K562 (cell line): ENCODE data around the gene HOXB4. TPM values are rescaled to one million over a fixed set of nuclear protein-coding genes. Genes with fewer than 3 reads are reported as not detected.

Experiments used
- ARID1B ChIP-seq: fragments of 450-650 bp; IDR thresholded peaks from 2 replicates; pipeline ENCODE4 v1.6.1; 2016; ENCODE audit warnings: antibody characterized with exemption, mild to moderate bottlenecking, inconsistent platforms
- HIVEP1 ChIP-seq: fragments of 250-450 bp; sonication (Bioruptor Pico); IDR thresholded peaks from 2 replicates; pipeline ENCODE4 v1.4.0; 2020; ENCODE audit warnings: mild to moderate bottlenecking
- HMGN3 ChIP-seq: IDR thresholded peaks from 2 replicates; pipeline ENCODE4 v1.6.1; 2011; ENCODE audit warnings: borderline replicate concordance, low read depth, mild to moderate bottlenecking, mixed read lengths, low read length; ENCODE audit not compliant: insufficient read length; ENCODE audit errors: extremely low read depth
- MCM3 ChIP-seq: fragments of 450-650 bp; IDR thresholded peaks from 2 replicates; pipeline ENCODE4 v1.6.1; 2016
- MEF2A ChIP-seq: IDR thresholded peaks from 2 replicates; pipeline ENCODE4 v1.6.1; 2011; ENCODE audit warnings: low read depth, mild to moderate bottlenecking, low read length, moderate library complexity; ENCODE audit not compliant: control insufficient read depth
- MYC ChIP-seq, 2 experiments: fragments of 250-450 bp in 1 of 2; sonication (Bioruptor Pico) in 1 of 2; IDR thresholded peaks; 2 replicates each; pipeline versions ENCODE4 v1.5.1 to v1.6.1; 2012 to 2021; ENCODE audit warnings: low read depth in 2 of 2, borderline replicate concordance in 1 of 2, improper control_type of control experiment in 1 of 2, low read length in 1 of 2, mild to moderate bottlenecking in 1 of 2, moderate library complexity in 1 of 2
- NFE2L1 ChIP-seq: fragments of 450-650 bp; IDR thresholded peaks from 2 replicates; pipeline ENCODE4 v1.6.1; 2016; ENCODE audit warnings: missing genetic modification characterization, low read depth, mild to moderate bottlenecking, missing compliant biosample characterization, moderate library complexity, borderline replicate concordance
- NFIX ChIP-seq: fragments of 250-450 bp; sonication (Bioruptor Pico); IDR thresholded peaks from 2 replicates; pipeline ENCODE4 v1.4.0; 2020; ENCODE audit warnings: low read depth, mild to moderate bottlenecking, moderate library complexity
- PHB ChIP-seq: fragments of 250-450 bp; sonication (Bioruptor Pico); IDR thresholded peaks from 2 replicates; pipeline ENCODE4 v1.5.0; 2021
- POLR2G ChIP-seq: fragments of 200-400 bp; formaldehyde crosslinking; IDR thresholded peaks from 2 replicates; pipeline ENCODE4 v1.6.1; 2017; ENCODE audit warnings: low read depth, mild to moderate bottlenecking, antibody characterized with exemption, low read length, moderate library complexity
- PTRF ChIP-seq: fragments of 450-650 bp; IDR thresholded peaks from 2 replicates; pipeline ENCODE4 v1.6.1; 2016; ENCODE audit warnings: mild to moderate bottlenecking, missing genetic modification characterization, missing compliant biosample characterization
- RBBP5 ChIP-seq: fragments of 200-600 bp; sonication (generic); IDR thresholded peaks from 2 replicates; pipeline ENCODE4 v1.6.1; 2012; ENCODE audit warnings: borderline replicate concordance, mild to moderate bottlenecking, low read length, control low read depth, inconsistent platforms; ENCODE audit not compliant: insufficient read depth, poor library complexity, severe bottlenecking
- SAFB ChIP-seq: fragments of 200-400 bp; formaldehyde crosslinking; IDR thresholded peaks from 2 replicates; pipeline ENCODE4 v1.6.1; 2017; ENCODE audit warnings: low read depth, low read length, borderline replicate concordance
- SIN3B ChIP-seq: fragments of 450-650 bp; IDR thresholded peaks from 2 replicates; pipeline ENCODE4 v1.6.1; 2017; ENCODE audit warnings: low read depth, mild to moderate bottlenecking, moderate library complexity
- SIX5 ChIP-seq, 2 experiments: IDR thresholded peaks; 2 replicates each; pipeline ENCODE4 v1.6.1; 2011; ENCODE audit warnings: low read length in 2 of 2, borderline replicate concordance in 1 of 2, low read depth in 1 of 2, mild to moderate bottlenecking in 1 of 2, moderate library complexity in 1 of 2; ENCODE audit not compliant: insufficient read depth in 1 of 2
- SMAD4 ChIP-seq: fragments of 250-450 bp; sonication (Bioruptor Pico); conservative IDR thresholded peaks from 2 replicates; pipeline ENCODE4 v1.8.0; 2021; ENCODE audit warnings: inconsistent platforms, mild to moderate bottlenecking, moderate library complexity
- YY1 ChIP-seq, 3 experiments: IDR thresholded peaks; 2 replicates each; pipeline ENCODE4 v1.6.1; 2011; ENCODE audit warnings: low read length in 2 of 3, mild to moderate bottlenecking in 2 of 3, moderate library complexity in 2 of 3, borderline replicate concordance in 1 of 3, control low read depth in 1 of 3, low read depth in 1 of 3; ENCODE audit not compliant: insufficient read depth in 3 of 3, insufficient replicate concordance in 2 of 3, control insufficient read depth in 1 of 3, insufficient read length in 1 of 3; ENCODE audit errors: extremely low read depth in 1 of 3
- ZC3H4 ChIP-seq: sonication (generic); formaldehyde crosslinking; IDR thresholded peaks from 2 replicates; pipeline ENCODE4 v1.9.0; 2021; ENCODE audit warnings: missing genetic modification reagents, borderline replicate concordance
- ZKSCAN1 ChIP-seq: fragments of 150-350 bp; IDR thresholded peaks from 2 replicates; pipeline ENCODE4 v1.6.1; 2016; ENCODE audit warnings: low read depth, low read length
- ZNF134 ChIP-seq: fragments of 250-450 bp; sonication (Bioruptor Pico); conservative IDR thresholded peaks from 2 replicates; pipeline ENCODE4 v1.4.0; 2020
- polyA plus RNA-seq, 8 experiments: library from polyadenylated mRNA; depleted of rRNA in 4 of 8; stranded (reverse) in 5 of 8; unstranded in 3 of 8; fragments of >200 nt; fragmentation: Nextera tagmentation in 2 of 8; fragmentation: Illumina TruSeq in 1 of 8; extraction: Ambion mirVana in 2 of 8; extraction: Trizol in 1 of 8; gene quantifications; 2 replicates each; pipeline versions ENCODE4 v1.2.1 to v1.2.3, GENCODE V29; 2011 to 2014; ENCODE audit warnings: inconsistent platforms in 1 of 8, missing spikeins in 1 of 8
- total RNA-seq, 7 experiments: library from RNA; depleted of rRNA in 6 of 7; stranded (reverse); fragments of >200 nt in 6 of 7; fragmentation: Illumina TruSeq in 2 of 7; extraction: Trizol in 2 of 7; gene quantifications; 2 replicates each; pipeline versions ENCODE4 v1.2.1 to v1.2.3, GENCODE V29; 2011 to 2021; ENCODE audit warnings: low replicate concordance in 1 of 7
- TF ChIP-seq, protein P1 (sequence below): sonication (generic); formaldehyde crosslinking; IDR thresholded peaks from 2 replicates; pipeline ENCODE4 v1.8.1; 2023; ENCODE audit warnings: missing genetic modification reagents, mild to moderate bottlenecking, borderline replicate concordance

Gene HOXB4
- total and polyA plus RNA-seq, 9 of the 15 experiments (the other 6 are each of a cell fraction or from before 2014, with no cell fraction given): 1.6 to 34.9 (median 14.9) TPM

DNA sequence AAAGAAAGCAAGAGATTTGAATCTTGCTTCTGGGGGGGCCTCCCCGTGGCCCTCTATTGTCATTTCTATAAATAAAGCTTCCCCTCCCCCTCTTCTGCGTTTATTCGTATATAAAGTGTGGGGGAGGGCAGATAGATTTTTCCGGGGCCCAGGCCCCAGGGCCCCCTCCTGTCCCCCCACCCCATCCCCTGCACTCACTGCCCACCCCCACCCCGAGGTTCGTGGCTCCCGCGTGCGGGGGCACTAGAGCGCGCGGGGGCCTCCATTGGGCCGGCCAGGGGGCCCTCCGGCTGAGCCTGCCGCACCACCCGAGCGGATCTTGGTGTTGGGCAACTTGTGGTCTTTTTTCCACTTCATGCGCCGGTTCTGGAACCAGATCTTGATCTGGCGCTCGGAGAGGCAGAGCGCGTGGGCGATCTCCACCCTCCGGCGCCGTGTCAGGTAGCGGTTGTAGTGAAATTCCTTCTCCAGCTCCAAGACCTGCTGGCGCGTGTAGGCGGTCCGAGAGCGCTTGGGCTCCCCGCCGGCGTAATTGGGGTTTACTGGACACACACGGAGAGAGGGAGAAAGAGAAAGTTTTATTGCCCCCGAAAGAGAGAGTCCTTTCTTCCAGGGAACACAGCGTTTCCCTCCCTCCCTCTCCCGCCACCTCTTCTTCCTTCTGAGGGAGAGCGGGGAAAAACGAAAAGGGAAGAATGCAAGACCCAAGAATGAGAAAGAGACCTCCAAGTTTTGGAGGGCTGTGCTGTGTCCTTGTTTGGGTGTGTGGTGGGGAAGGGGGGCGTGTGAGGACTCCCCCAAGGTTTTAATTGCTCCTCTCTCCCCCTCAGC lies 1.5 kb downstream of the HOXB4 start (continued):
- TF ChIP-seq, protein P1, sequence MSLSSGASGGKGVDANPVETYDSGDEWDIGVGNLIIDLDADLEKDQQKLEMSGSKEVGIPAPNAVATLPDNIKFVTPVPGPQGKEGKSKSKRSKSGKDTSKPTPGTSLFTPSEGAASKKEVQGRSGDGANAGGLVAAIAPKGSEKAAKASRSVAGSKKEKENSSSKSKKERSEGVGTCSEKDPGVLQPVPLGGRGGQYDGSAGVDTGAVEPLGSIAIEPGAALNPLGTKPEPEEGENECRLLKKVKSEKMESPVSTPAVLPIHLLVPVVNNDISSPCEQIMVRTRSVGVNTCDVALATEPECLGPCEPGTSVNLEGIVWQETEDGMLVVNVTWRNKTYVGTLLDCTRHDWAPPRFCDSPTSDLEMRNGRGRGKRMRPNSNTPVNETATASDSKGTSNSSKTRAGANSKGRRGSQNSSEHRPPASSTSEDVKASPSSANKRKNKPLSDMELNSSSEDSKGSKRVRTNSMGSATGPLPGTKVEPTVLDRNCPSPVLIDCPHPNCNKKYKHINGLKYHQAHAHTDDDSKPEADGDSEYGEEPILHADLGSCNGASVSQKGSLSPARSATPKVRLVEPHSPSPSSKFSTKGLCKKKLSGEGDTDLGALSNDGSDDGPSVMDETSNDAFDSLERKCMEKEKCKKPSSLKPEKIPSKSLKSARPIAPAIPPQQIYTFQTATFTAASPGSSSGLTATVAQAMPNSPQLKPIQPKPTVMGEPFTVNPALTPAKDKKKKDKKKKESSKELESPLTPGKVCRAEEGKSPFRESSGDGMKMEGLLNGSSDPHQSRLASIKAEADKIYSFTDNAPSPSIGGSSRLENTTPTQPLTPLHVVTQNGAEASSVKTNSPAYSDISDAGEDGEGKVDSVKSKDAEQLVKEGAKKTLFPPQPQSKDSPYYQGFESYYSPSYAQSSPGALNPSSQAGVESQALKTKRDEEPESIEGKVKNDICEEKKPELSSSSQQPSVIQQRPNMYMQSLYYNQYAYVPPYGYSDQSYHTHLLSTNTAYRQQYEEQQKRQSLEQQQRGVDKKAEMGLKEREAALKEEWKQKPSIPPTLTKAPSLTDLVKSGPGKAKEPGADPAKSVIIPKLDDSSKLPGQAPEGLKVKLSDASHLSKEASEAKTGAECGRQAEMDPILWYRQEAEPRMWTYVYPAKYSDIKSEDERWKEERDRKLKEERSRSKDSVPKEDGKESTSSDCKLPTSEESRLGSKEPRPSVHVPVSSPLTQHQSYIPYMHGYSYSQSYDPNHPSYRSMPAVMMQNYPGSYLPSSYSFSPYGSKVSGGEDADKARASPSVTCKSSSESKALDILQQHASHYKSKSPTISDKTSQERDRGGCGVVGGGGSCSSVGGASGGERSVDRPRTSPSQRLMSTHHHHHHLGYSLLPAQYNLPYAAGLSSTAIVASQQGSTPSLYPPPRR: no peak
- TF ChIP-seq HMGN3 (peak; percentile 47), MEF2A (peak; percentile 65; the same call in 1 of the 2 replicates), MYC (IDR thresholded peaks at IDR 0.05; ENCODE audit: low read depth, low read length) (peak; percentile 59), MYC (CRISPR knock-in tag; IDR thresholded peaks at IDR 0.05; ENCODE audit: borderline replicate concordance, low read depth) (no peak), PTRF (tag) (no peak), PHB (CRISPR knock-in tag) (no peak), NFIX (CRISPR knock-in tag) (no peak), SIN3B (no peak), HIVEP1 (0 out of 2 replicates have a peak, but pooled peaks have one; percentile 16), NFE2L1 (tag) (no peak), SAFB (no peak), ARID1B (0 out of 2 replicates have a peak, but pooled peaks have one; percentile 6), MCM3 (no peak), SMAD4 (CRISPR knock-in tag) (peak; percentile 33), SIX5 (IDR thresholded peaks at IDR 0.05; ENCODE audit: borderline replicate concordance in 1 of 2, insufficient read depth in 1 of 2, low read depth in 1 of 2, low read length in 2 of 2) (no peak), ZNF134 (CRISPR knock-in tag) (0 out of 2 replicates have a peak, but pooled peaks have one; percentile 8), ZKSCAN1 (no peak), YY1 (IDR thresholded peaks at IDR 0.05; ENCODE audit: borderline replicate concordance in 1 of 3, control insufficient read depth in 1 of 3, extremely low read depth in 1 of 3, insufficient read depth in 3 of 3, insufficient read length in 1 of 3, insufficient replicate concordance in 2 of 3, low read depth in 1 of 3, low read length in 2 of 3) (peak in 2 of 3 experiments; percentile 9 to 22), ZC3H4 (CRISPR knock-in tag) (0 out of 2 replicates have a peak, but pooled peaks have one; percentile 42), POLR2G (peak; percentile 77), RBBP5 (peak; percentile 2)
